Tibial artery (tissue), 4 donors: ENCODE data around the gene RAB27B.

Source experiments
- DNase-seq, 2 donors: peaks; one replicate each; pipeline ENCODE4 v3.0.0-alpha.2; 2019
- H3K27ac ChIP-seq, 2 donors: fragments of 200-600 bp; sonication (generic) in 1 of 2; 1 replicate in 1 of 2; 2 replicates in 1 of 2; pipeline ENCODE4 v1.5.1; 2018 to 2019; ENCODE audit warnings: mild to moderate bottlenecking in 1 of 2
- H3K27me3 ChIP-seq, 2 donors: fragments of 200-600 bp; sonication (generic) in 1 of 2; one replicate each; pipeline versions ENCODE4 v1.5.1 to v1.6.0; 2016 to 2019
- H3K36me3 ChIP-seq, 3 donors: fragments of 200-600 bp; sonication (generic) in 2 of 3; one replicate each; pipeline ENCODE4 v1.5.1; 2016 to 2019; ENCODE audit warnings: mild to moderate bottlenecking in 2 of 3
- H3K4me1 ChIP-seq, 4 donors: fragments of 200-600 bp; sonication (generic) in 2 of 4; 1 replicate in 3 of 4; 2 replicates in 1 of 4; pipeline ENCODE4 v1.5.1; 2016 to 2019
- H3K4me3 ChIP-seq, 2 donors: fragments of 200-600 bp; sonication (generic) in 1 of 2; 1 replicate in 1 of 2; 2 replicates in 1 of 2; pipeline ENCODE4 v1.5.1; 2018 to 2019; ENCODE audit warnings: mild to moderate bottlenecking in 2 of 2
- H3K9me3 ChIP-seq, 3 donors: fragments of 200-600 bp; sonication (generic) in 1 of 3; one replicate each; pipeline ENCODE4 v1.5.1; 2016 to 2019
- intact Hi-C: fragments of 100-400 bp; cut with DNase I; formaldehyde crosslinking; loops from one replicate; pipeline ENCODE4 v1.15.0; 2023; ENCODE audit warnings: low total_unique reads
- TF ChIP-seq, protein P1 (sequence below), 2 experiments: fragments of 200-600 bp in 1 of 2; fragments of 450-650 bp in 1 of 2; IDR thresholded peaks; one replicate each; pipeline ENCODE4 v1.5.1; 2017 to 2019; ENCODE audit warnings: antibody characterized with exemption in 2 of 2, mild to moderate bottlenecking in 1 of 2, moderate library complexity in 1 of 2

The RAB27B gene, protein sequence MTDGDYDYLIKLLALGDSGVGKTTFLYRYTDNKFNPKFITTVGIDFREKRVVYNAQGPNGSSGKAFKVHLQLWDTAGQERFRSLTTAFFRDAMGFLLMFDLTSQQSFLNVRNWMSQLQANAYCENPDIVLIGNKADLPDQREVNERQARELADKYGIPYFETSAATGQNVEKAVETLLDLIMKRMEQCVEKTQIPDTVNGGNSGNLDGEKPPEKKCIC

DNA sequence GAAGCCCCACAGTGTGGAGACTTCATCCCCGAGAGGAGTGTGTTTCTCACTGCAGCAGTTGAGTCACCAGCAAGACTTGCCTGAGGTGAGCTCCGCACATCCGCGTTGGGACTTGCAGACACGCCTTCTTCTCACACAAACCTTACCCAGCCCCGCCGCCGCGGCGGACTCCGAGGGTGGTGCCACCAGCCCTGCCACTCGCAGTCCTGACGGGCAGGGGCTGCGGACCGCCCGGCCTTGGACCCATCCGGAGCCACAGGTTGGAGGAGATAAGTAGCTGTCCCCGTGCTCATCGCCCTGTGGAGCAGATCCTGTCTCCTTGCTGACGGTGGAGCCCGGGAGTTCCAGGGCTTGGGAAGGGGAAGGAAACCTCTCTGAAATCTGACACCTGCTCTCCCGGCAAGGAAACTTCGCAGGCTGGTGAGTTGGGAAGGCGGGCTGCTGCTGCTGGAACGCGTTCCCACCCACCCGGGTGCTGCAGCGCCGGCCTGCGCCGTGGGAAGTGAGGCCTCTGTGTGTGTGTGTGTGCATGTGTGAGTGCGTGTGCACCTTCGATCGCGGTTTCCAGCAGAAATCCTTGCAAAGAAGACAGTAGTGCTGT lies at the start of gene RAB27B:
RAB27B (plus strand) TSS at position 197 of the 601 bp plus-strand sequence. CDS start 49,109 bp downstream, outside the sequence.
- H3K36me3 ChIP-seq = no peaks in the 10 kb centered on the region
- no peak within 1 kb of the TSS for H3K27ac ChIP-seq
- peaks cover 0 to 4% of the 10 kb centered on the region in 2 donors for H3K27me3 ChIP-seq
- peaks cover 0 to 13% (median 7%) of the 10 kb centered on the region in 4 donors for H3K4me1 ChIP-seq
- DNase-seq = peak; percentile 45 to 65
- TF ChIP-seq, protein P1, sequence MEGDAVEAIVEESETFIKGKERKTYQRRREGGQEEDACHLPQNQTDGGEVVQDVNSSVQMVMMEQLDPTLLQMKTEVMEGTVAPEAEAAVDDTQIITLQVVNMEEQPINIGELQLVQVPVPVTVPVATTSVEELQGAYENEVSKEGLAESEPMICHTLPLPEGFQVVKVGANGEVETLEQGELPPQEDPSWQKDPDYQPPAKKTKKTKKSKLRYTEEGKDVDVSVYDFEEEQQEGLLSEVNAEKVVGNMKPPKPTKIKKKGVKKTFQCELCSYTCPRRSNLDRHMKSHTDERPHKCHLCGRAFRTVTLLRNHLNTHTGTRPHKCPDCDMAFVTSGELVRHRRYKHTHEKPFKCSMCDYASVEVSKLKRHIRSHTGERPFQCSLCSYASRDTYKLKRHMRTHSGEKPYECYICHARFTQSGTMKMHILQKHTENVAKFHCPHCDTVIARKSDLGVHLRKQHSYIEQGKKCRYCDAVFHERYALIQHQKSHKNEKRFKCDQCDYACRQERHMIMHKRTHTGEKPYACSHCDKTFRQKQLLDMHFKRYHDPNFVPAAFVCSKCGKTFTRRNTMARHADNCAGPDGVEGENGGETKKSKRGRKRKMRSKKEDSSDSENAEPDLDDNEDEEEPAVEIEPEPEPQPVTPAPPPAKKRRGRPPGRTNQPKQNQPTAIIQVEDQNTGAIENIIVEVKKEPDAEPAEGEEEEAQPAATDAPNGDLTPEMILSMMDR (IDR thresholded peaks at IDR 0.05) = no peak
- no peaks in the 10 kb centered on the region for H3K9me3 ChIP-seq
- H3K4me3 ChIP-seq = peak within 1 kb of the TSS; percentile 39 to 47
- intact Hi-C loops = no loop called here

DNA sequence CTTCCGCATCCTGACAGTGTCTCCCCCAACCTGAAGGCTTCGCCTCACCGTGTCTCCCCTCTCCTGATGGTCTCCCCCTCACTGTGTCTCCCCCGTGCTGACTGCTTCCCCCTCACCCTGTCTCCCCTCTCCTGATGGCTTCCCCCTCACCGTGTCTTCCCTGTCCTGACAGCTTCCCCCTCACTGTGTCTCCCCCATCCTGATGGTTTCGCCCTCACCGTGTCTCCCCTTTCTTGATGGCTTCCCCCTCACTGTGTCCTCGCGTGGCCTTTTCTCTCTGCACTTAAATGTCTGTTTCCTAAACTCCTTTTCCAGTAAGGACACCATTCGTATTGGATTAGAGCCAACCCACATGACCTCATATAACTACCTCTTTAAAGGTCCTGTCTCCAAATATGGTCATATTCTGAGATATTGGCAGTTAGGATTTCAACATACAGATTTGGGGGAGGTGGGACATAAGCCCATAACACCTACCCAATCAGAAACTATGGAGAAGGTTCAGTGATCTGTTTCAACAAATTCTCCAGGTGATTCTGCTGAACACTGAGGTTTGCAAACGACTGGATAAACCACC lies 47.9 kb upstream of the RAB27B start:
- TF ChIP-seq, protein P1 (IDR thresholded peaks at IDR 0.05) = no peak
- Histone ChIP-seq H3K4me3 (no peak overlapping the region), H3K36me3 (no peaks in the 10 kb centered on the region), H3K4me1 (no peaks in the 10 kb centered on the region), H3K27me3 (no peaks in the 10 kb centered on the region), H3K9me3 (no peaks in the 10 kb centered on the region), H3K27ac (no peak overlapping the region)
- DNase-seq = no peak
- intact Hi-C loops = no loop called here

DNA sequence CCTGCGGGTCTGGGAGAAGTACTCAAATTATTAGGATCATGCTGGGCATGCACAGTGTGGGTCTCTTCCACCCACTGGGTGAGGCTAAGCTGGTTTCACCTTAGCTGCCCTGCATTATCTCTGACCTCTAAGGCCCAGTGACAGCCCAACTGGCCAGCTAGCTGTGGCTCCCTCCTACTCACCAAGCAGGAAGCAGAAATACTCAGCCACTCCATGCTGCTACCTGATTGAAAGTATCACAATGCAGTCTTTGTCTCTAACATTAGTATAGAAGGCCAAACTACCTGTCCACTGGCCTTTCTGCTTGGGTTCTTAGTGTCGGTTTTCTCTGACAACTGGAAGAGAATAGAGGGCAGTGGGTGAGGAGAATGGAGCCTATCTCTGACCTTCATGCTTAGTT lies 47.3 kb upstream of the RAB27B start:
- no peak overlapping the region for H3K27ac ChIP-seq
- TF ChIP-seq, protein P1 (IDR thresholded peaks at IDR 0.05) = no peak
- intact Hi-C loops = no loop called here
- no peaks in the 10 kb centered on the region for H3K9me3 ChIP-seq
- no peak for DNase-seq
- H3K27me3 ChIP-seq = no peaks in the 10 kb centered on the region
- H3K4me1 ChIP-seq = no peaks in the 10 kb centered on the region
- H3K36me3 ChIP-seq = no peaks in the 10 kb centered on the region
- no peak overlapping the region for H3K4me3 ChIP-seq

DNA sequence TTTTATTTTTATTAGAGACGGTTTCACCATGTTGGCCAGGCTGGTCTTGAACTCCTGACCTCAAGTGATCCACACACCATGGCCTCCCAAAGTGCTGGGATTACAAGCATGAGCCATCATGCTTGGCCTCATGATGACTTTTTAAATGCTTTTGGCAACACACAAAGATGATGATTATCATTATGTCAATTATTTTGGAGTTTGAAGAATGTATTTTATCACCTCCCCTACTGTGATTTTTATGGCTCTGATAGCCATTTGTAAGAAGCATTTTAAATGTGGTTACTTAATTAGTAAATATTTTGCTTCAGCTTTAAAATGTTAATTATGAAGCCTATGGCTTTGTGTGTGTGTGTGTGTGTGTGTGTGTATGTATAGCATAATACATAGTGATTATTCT lies 45.1 kb upstream of the RAB27B start:
- Histone ChIP-seq H3K4me3 (no peak overlapping the region), H3K36me3 (no peaks in the 10 kb centered on the region), H3K27me3 (no peaks in the 10 kb centered on the region), H3K9me3 (no peaks in the 10 kb centered on the region), H3K4me1 (no peaks in the 10 kb centered on the region), H3K27ac (no peak overlapping the region)
- intact Hi-C loops = no loop called here
- TF ChIP-seq, protein P1 (IDR thresholded peaks at IDR 0.05) = no peak
- no peak for DNase-seq

DNA sequence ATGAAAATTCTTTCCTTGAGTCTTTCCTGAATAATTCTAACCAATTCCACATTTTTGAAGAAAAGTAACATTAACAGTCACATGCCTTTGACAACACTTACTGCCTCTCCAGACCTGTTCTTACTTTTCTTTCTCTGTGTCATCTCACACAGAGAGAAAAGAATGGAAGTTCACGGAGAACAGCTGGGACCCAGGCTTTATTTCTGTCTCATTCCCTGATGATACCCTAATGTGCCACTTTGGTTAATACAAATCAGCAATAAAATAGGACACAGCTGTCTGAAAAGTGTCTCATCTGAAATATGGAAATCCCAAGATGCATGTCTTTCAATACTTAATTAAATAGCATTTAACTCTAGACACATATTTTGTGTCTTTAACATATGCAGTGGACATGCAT lies 42.1 kb upstream of the RAB27B start:
- Histone ChIP-seq H3K4me1 (no peaks in the 10 kb centered on the region), H3K9me3 (no peaks in the 10 kb centered on the region), H3K27me3 (no peaks in the 10 kb centered on the region), H3K36me3 (no peaks in the 10 kb centered on the region), H3K4me3 (no peak overlapping the region), H3K27ac (no peak overlapping the region)
- TF ChIP-seq, protein P1 (IDR thresholded peaks at IDR 0.05) = no peak
- intact Hi-C loops = no loop called here
- DNase-seq = no peak
